GM10847 (cell line): ENCODE measurements around the gene ITGA11.

ENCODE experiments used
- POLR2A ChIP-seq: IDR thresholded peaks from 2 replicates; pipeline ENCODE4 v1.6.1; 2011; ENCODE audit not compliant: insufficient read length; ENCODE audit errors: extremely low read depth

Gene ITGA11

GRCh38 chr15:68368731-68369435 is 63.1 kb downstream of the ITGA11 start:
- TF ChIP-seq POLR2A: no peak

GRCh38 chr15:68367992-68368391 is 64.0 kb downstream of the ITGA11 start:
- no peak for TF ChIP-seq POLR2A

GRCh38 chr15:68367226-68367625 is 64.7 kb downstream of the ITGA11 start:
- no peak for TF ChIP-seq POLR2A

GRCh38 chr15:68366314-68366713 is 65.6 kb downstream of the ITGA11 start:
- no peak for TF ChIP-seq POLR2A

GRCh38 chr15:68365770-68366169 is 66.2 kb downstream of the ITGA11 start:
- no peak for TF ChIP-seq POLR2A

- no peak for TF ChIP-seq POLR2A
These were observed 66.7 kb downstream of the ITGA11 start for GRCh38 chr15:68365140-68365745.

GRCh38 chr15:68364660-68365035 is 67.3 kb downstream of the ITGA11 start:
- no peak for TF ChIP-seq POLR2A

GRCh38 chr15:68364028-68364659 is 67.8 kb downstream of the ITGA11 start:
- no peak for TF ChIP-seq POLR2A

GRCh38 chr15:68363353-68363752 is 68.6 kb downstream of the ITGA11 start:
- no peak for TF ChIP-seq POLR2A

- no peak for TF ChIP-seq POLR2A
These were observed 69.3 kb downstream of the ITGA11 start for GRCh38 chr15:68362537-68363126.

GRCh38 chr15:68360721-68361120 is 71.2 kb downstream of the ITGA11 start:
- TF ChIP-seq POLR2A: no peak

GRCh38 chr15:68356778-68357177 is 75.2 kb downstream of the ITGA11 start:
- TF ChIP-seq POLR2A: no peak

- TF ChIP-seq POLR2A: no peak
These were observed 77.0 kb downstream of the ITGA11 start for GRCh38 chr15:68354923-68355322.

- no peak for TF ChIP-seq POLR2A
These were observed 77.7 kb downstream of the ITGA11 start for GRCh38 chr15:68354268-68354667.

- TF ChIP-seq POLR2A: no peak
These were observed 78.4 kb downstream of the ITGA11 start for GRCh38 chr15:68353421-68354135.
